ENCODE results near the gene IL3RA. TPM values are rescaled to one million over a fixed set of nuclear protein-coding genes. Genes with fewer than 3 reads are reported as not detected.
"Not testable (repeated sequence)": the region's sequence is repeated elsewhere in the genome, so short reads cannot be mapped to it uniquely, and the experiment has no call there.

The IL3RA gene
- total RNA-seq, 1 donor: 13.2 TPM

GRCh38 chrX:1355131-1356046 is 18.8 kb downstream of the IL3RA start:
- no peak overlapping the region for H3K4me3 ChIP-seq (ENCODE audit: low read length)
- H3K27me3 ChIP-seq (ENCODE audit: insufficient read depth, low read length): no peaks in the 10 kb centered on the region
- no peaks in the 10 kb centered on the region for H3K4me1 ChIP-seq (ENCODE audit: insufficient read depth, low read length)
- no peaks in the 10 kb centered on the region for H3K9me3 ChIP-seq (ENCODE audit: low read depth, low read length)

GRCh38 chrX:1357993-1358392 is 21.4 kb downstream of the IL3RA start:
- H3K27me3 ChIP-seq (ENCODE audit: insufficient read depth, low read length): no peaks in the 10 kb centered on the region
- no peaks in the 10 kb centered on the region for H3K4me1 ChIP-seq (ENCODE audit: insufficient read depth, low read length)
- no peaks in the 10 kb centered on the region for H3K9me3 ChIP-seq (ENCODE audit: low read depth, low read length)
- no peak overlapping the region for H3K4me3 ChIP-seq (ENCODE audit: low read length)

- no peaks in the 10 kb centered on the region for H3K27me3 ChIP-seq (ENCODE audit: insufficient read depth, low read length)
- H3K4me3 ChIP-seq (ENCODE audit: low read length): no peak overlapping the region
- no peaks in the 10 kb centered on the region for H3K9me3 ChIP-seq (ENCODE audit: low read depth, low read length)
- H3K4me1 ChIP-seq (ENCODE audit: insufficient read depth, low read length): no peaks in the 10 kb centered on the region
Observed at GRCh38 chrX:1358793-1359476, 22.4 kb downstream of the IL3RA start.

GRCh38 chrX:1359477-1359873 is 22.9 kb downstream of the IL3RA start:
- Histone ChIP-seq H3K9me3 (ENCODE audit: low read depth, low read length) (no peaks in the 10 kb centered on the region), H3K4me1 (ENCODE audit: insufficient read depth, low read length) (no peaks in the 10 kb centered on the region), H3K27me3 (ENCODE audit: insufficient read depth, low read length) (no peaks in the 10 kb centered on the region), H3K4me3 (ENCODE audit: low read length) (no peak overlapping the region)

- no peaks in the 10 kb centered on the region for H3K4me1 ChIP-seq (ENCODE audit: insufficient read depth, low read length)
- no peaks in the 10 kb centered on the region for H3K9me3 ChIP-seq (ENCODE audit: low read depth, low read length)
- no peak overlapping the region for H3K4me3 ChIP-seq (ENCODE audit: low read length)
- no peaks in the 10 kb centered on the region for H3K27me3 ChIP-seq (ENCODE audit: insufficient read depth, low read length)
Observed at GRCh38 chrX:1360171-1360570, 23.6 kb downstream of the IL3RA start.

GRCh38 chrX:1361275-1361674 is 24.7 kb downstream of the IL3RA start:
- H3K9me3 ChIP-seq (ENCODE audit: low read depth, low read length): no peaks in the 10 kb centered on the region
- no peaks in the 10 kb centered on the region for H3K4me1 ChIP-seq (ENCODE audit: insufficient read depth, low read length)
- H3K27me3 ChIP-seq (ENCODE audit: insufficient read depth, low read length): no peaks in the 10 kb centered on the region
- H3K4me3 ChIP-seq (ENCODE audit: low read length): no peak overlapping the region

- no peak overlapping the region for H3K4me3 ChIP-seq (ENCODE audit: low read length)
- H3K27me3 ChIP-seq (ENCODE audit: insufficient read depth, low read length): no peaks in the 10 kb centered on the region
- H3K4me1 ChIP-seq (ENCODE audit: insufficient read depth, low read length): no peaks in the 10 kb centered on the region
- H3K9me3 ChIP-seq (ENCODE audit: low read depth, low read length): no peaks in the 10 kb centered on the region
Observed at GRCh38 chrX:1361910-1362309, 25.3 kb downstream of the IL3RA start.

- H3K4me3 ChIP-seq (ENCODE audit: low read length); H3K4me1 ChIP-seq (ENCODE audit: insufficient read depth, low read length); H3K27me3 ChIP-seq (ENCODE audit: insufficient read depth, low read length); H3K9me3 ChIP-seq (ENCODE audit: low read depth, low read length): not testable (repeated sequence)
Observed at GRCh38 chrX:1366363-1366762, 29.8 kb downstream of the IL3RA start.

- Histone ChIP-seq H3K9me3 (ENCODE audit: low read depth, low read length) (no peaks in the 10 kb centered on the region), H3K4me3 (ENCODE audit: low read length) (no peak overlapping the region), H3K27me3 (ENCODE audit: insufficient read depth, low read length) (no peaks in the 10 kb centered on the region), H3K4me1 (ENCODE audit: insufficient read depth, low read length) (no peaks in the 10 kb centered on the region)
Observed at GRCh38 chrX:1368385-1368698, 31.8 kb downstream of the IL3RA start.

- no peak overlapping the region for H3K4me3 ChIP-seq (ENCODE audit: low read length)
- no peaks in the 10 kb centered on the region for H3K27me3 ChIP-seq (ENCODE audit: insufficient read depth, low read length)
- H3K9me3 ChIP-seq (ENCODE audit: low read depth, low read length): no peaks in the 10 kb centered on the region
- H3K4me1 ChIP-seq (ENCODE audit: insufficient read depth, low read length): no peaks in the 10 kb centered on the region
Observed at GRCh38 chrX:1378306-1378759, 41.7 kb downstream of the IL3RA start.

GRCh38 chrX:1380672-1381233 is 44.2 kb downstream of the IL3RA start:
- Histone ChIP-seq H3K4me1 (ENCODE audit: insufficient read depth, low read length) (no peaks in the 10 kb centered on the region), H3K27me3 (ENCODE audit: insufficient read depth, low read length) (no peaks in the 10 kb centered on the region), H3K9me3 (ENCODE audit: low read depth, low read length) (no peaks in the 10 kb centered on the region), H3K4me3 (ENCODE audit: low read length) (no peak overlapping the region)

- Histone ChIP-seq H3K27me3 (ENCODE audit: insufficient read depth, low read length) (no peaks in the 10 kb centered on the region), H3K4me3 (ENCODE audit: low read length) (no peak overlapping the region), H3K4me1 (ENCODE audit: insufficient read depth, low read length) (peaks cover 17% of the 10 kb centered on the region), H3K9me3 (ENCODE audit: low read depth, low read length) (no peaks in the 10 kb centered on the region)
Observed at GRCh38 chrX:1384658-1385252, 48.2 kb downstream of the IL3RA start.

- Histone ChIP-seq H3K9me3 (ENCODE audit: low read depth, low read length) (no peaks in the 10 kb centered on the region), H3K4me1 (ENCODE audit: insufficient read depth, low read length) (peaks cover 25% of the 10 kb centered on the region), H3K27me3 (ENCODE audit: insufficient read depth, low read length) (no peaks in the 10 kb centered on the region), H3K4me3 (ENCODE audit: low read length) (no peak overlapping the region)
Observed at GRCh38 chrX:1385253-1386223, 49.0 kb downstream of the IL3RA start.

GRCh38 chrX:1386338-1387127 is 49.9 kb downstream of the IL3RA start:
- H3K9me3 ChIP-seq (ENCODE audit: low read depth, low read length): no peaks in the 10 kb centered on the region
- H3K4me3 ChIP-seq (ENCODE audit: low read length): no peak overlapping the region
- H3K4me1 ChIP-seq (ENCODE audit: insufficient read depth, low read length): peaks cover 34% of the 10 kb centered on the region
- no peaks in the 10 kb centered on the region for H3K27me3 ChIP-seq (ENCODE audit: insufficient read depth, low read length)

Data from mononuclear cell (primary cell).